PC-3 (cell line): ENCODE results near the gene ITPRID2. TPM values are rescaled to one million over a fixed set of nuclear protein-coding genes. Genes with fewer than 3 reads are reported as not detected.
"Not testable (repeated sequence)": the region's sequence is repeated elsewhere in the genome, so short reads cannot be mapped to it uniquely, and the experiment has no call there.

Source experiments
- ATAC-seq: fragments of 200-7000 bp; cut with Tn5 transposase; 2 replicates; pipeline ENCODE4 v1.9.1; 2020; ENCODE audit warnings: mild to moderate bottlenecking, moderate library complexity
- BruUV-seq: library from RNA; stranded (reverse); fragments of 400-500 nt; replicated peaks from 2 replicates; lab custom pipeline; 2021; lab: Mats Ljungman, UMichigan
- CTCF ChIA-PET: fragments of 300-600 bp; sonication (Branson Sonifier 250); formaldehyde crosslinking; loops from one replicate; lab custom pipeline; 2022; ENCODE audit warnings: antibody characterized with exemption; lab: Charles Lee
- POLR2A ChIA-PET: fragments of 300-600 bp; sonication (Branson Sonifier 250); formaldehyde crosslinking; loops from one replicate; lab custom pipeline; 2022; ENCODE audit warnings: antibody characterized with exemption; ENCODE audit not compliant: unreplicated experiment; lab: Charles Lee
- DNase-seq: peaks from one replicate; pipeline ENCODE4 v3.0.0-alpha.2; 2015
- H2AFZ ChIP-seq: fragments of 300-600 bp; sonication (generic); 2 replicates; pipeline ENCODE4 v1.6.0; 2016; ENCODE audit warnings: antibody characterized with exemption, low read length
- H3F3A ChIP-seq: fragments of 300-600 bp; sonication (generic); one replicate; pipeline ENCODE4 v1.6.0; 2017; ENCODE audit warnings: antibody characterized with exemption, low read length, control low read depth, mild to moderate bottlenecking; ENCODE audit not compliant: unreplicated experiment
- H3K27ac ChIP-seq: fragments of 300-600 bp; sonication (generic); 2 replicates; pipeline ENCODE4 v1.5.1; 2016; ENCODE audit warnings: mild to moderate bottlenecking, low read length
- H3K27me3 ChIP-seq: fragments of 300-600 bp; sonication (generic); 2 replicates; pipeline ENCODE4 v1.6.1; 2016; ENCODE audit warnings: low read length, mixed read lengths
- H3K36me3 ChIP-seq: fragments of 300-600 bp; sonication (generic); 2 replicates; pipeline ENCODE4 v1.6.1; 2016; ENCODE audit warnings: low read depth, mixed run types, low read length, mixed read lengths
- H3K4me1 ChIP-seq: fragments of 300-600 bp; sonication (generic); 2 replicates; pipeline ENCODE4 v1.5.1; 2016; ENCODE audit warnings: low read length; ENCODE audit not compliant: insufficient read depth
- H3K4me2 ChIP-seq: fragments of 300-600 bp; sonication (generic); 2 replicates; pipeline ENCODE4 v1.6.0; 2016; ENCODE audit warnings: low read length
- H3K4me3 ChIP-seq: fragments of 300-600 bp; sonication (generic); 2 replicates; pipeline ENCODE4 v1.5.1; 2016; ENCODE audit warnings: mild to moderate bottlenecking, low read length, mixed read lengths
- H3K79me2 ChIP-seq: fragments of 300-600 bp; sonication (generic); 2 replicates; pipeline ENCODE4 v1.6.1; 2017; ENCODE audit warnings: low read length, mixed read lengths
- H3K9ac ChIP-seq: fragments of 300-600 bp; sonication (generic); 2 replicates; pipeline ENCODE4 v1.6.0; 2016; ENCODE audit warnings: mild to moderate bottlenecking, low read length
- H3K9me2 ChIP-seq: fragments of 300-600 bp; sonication (generic); replicated peaks from 2 replicates; pipeline ENCODE4 v1.6.1; 2016; ENCODE audit warnings: mixed run types, low read length, mixed read lengths
- H3K9me3 ChIP-seq: fragments of 300-600 bp; sonication (generic); 2 replicates; pipeline ENCODE4 v1.6.1; 2016; ENCODE audit warnings: low read length, mixed read lengths
- H4K20me1 ChIP-seq: fragments of 300-600 bp; sonication (generic); 2 replicates; pipeline ENCODE4 v1.6.1; 2016; ENCODE audit warnings: low read length, mixed read lengths
- EZH2 ChIP-seq: fragments of 300-600 bp; sonication (generic); IDR thresholded peaks from one replicate; pipeline ENCODE4 v1.6.1; 2017; ENCODE audit warnings: antibody characterized with exemption, mild to moderate bottlenecking, low read length; ENCODE audit not compliant: unreplicated experiment
- EZH2phosphoT487 ChIP-seq: fragments of 300-600 bp; sonication (generic); IDR thresholded peaks from 2 replicates; pipeline ENCODE4 v1.6.1; 2018; ENCODE audit warnings: mild to moderate bottlenecking, antibody characterized with exemption, low read length, borderline replicate concordance
- intact Hi-C: fragments of 100-400 bp; cut with micrococcal nuclease; formaldehyde crosslinking; loops from 2 replicates; pipeline ENCODE4 v1.9.0; 2023
- total RNA-seq: library from RNA; depleted of rRNA; stranded (reverse); fragments of >200 nt; gene quantifications from 2 replicates; pipeline ENCODE4 v1.2.3, GENCODE V29; 2014
- TF ChIP-seq, protein P1 (sequence below): fragments of 300-600 bp; sonication (generic); conservative IDR thresholded peaks from 2 replicates; pipeline ENCODE4 v1.5.1; 2017; ENCODE audit warnings: antibody characterized with exemption, low read depth, mild to moderate bottlenecking, low read length

The ITPRID2 gene
- total RNA-seq, 1 experiment from 2014 or later = 113 TPM

DNA sequence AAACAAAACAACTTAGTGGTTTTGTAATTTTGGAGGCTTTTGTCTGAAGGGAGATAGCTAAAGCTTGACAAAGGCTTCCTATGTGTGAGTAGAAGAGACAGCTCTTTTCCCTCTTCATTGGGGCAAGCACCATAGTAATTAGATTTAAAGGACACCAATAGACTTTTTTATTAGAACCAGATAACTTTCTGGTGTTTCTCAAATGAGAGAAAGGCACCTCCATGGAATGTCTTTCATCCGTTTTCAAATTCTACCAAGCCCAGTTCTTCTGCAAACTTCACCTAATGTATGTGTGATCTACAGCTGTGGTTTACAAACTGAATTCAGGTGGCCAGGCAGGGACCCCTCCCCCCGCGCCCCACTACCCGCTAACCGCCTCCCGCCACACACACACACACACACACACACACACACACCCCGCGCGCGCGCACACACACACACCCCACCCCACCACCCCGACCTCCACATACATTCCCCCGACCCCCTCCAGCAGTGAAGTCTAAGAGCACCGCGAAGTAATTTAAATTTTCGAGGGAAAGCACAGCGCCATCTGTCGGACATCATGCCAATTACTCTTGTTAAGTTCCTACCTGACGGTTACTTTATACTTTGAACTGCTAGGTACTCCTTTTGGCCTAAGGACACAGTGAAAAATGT, 62.5 kb downstream of the ITPRID2 start:
- TF ChIP-seq, protein P1, sequence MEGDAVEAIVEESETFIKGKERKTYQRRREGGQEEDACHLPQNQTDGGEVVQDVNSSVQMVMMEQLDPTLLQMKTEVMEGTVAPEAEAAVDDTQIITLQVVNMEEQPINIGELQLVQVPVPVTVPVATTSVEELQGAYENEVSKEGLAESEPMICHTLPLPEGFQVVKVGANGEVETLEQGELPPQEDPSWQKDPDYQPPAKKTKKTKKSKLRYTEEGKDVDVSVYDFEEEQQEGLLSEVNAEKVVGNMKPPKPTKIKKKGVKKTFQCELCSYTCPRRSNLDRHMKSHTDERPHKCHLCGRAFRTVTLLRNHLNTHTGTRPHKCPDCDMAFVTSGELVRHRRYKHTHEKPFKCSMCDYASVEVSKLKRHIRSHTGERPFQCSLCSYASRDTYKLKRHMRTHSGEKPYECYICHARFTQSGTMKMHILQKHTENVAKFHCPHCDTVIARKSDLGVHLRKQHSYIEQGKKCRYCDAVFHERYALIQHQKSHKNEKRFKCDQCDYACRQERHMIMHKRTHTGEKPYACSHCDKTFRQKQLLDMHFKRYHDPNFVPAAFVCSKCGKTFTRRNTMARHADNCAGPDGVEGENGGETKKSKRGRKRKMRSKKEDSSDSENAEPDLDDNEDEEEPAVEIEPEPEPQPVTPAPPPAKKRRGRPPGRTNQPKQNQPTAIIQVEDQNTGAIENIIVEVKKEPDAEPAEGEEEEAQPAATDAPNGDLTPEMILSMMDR = peak; percentile 79
- TF ChIP-seq EZH2phosphoT487 = no peak
- ChIA-PET CTCF (interaction anchor here (0.6 to 0.8 kb wide), 4 partner anchors 13 to 75 kb away, joined by 3 to 12 read pairs (median 4); no protein-coding TSS in a partner anchor), POLR2A (no interaction called here)
- ATAC-seq (peak; percentile 42), DNase-seq (peak; percentile 83)
- no peaks in the 10 kb centered on the region for H3K27me3 ChIP-seq
- peak overlapping the region; percentile 57 for H3K4me2 ChIP-seq
- no peaks in the 10 kb centered on the region for H4K20me1 ChIP-seq
- H3K79me2 ChIP-seq = no peaks in the 10 kb centered on the region
- H3K4me1 ChIP-seq = peaks cover 35% of the 10 kb centered on the region
- intact Hi-C loops = loop anchor here (2.0 to 5.0 kb wide), 4 partner anchors 52 to 211 kb away; no protein-coding TSS in a partner anchor
- H3K9ac ChIP-seq = no peak overlapping the region
- BruUV-seq = no TSS peak
- H2AFZ ChIP-seq = peak overlapping the region; percentile 61
- no peaks in the 10 kb centered on the region for H3K9me3 ChIP-seq
- peak overlapping the region; percentile 57 for H3K27ac ChIP-seq
- peaks cover 3% of the 10 kb centered on the region for H3F3A ChIP-seq
- H3K4me3 ChIP-seq = peak overlapping the region; percentile 45
- no peaks in the 10 kb centered on the region for H3K9me2 ChIP-seq
- H3K36me3 ChIP-seq = no peaks in the 10 kb centered on the region

DNA sequence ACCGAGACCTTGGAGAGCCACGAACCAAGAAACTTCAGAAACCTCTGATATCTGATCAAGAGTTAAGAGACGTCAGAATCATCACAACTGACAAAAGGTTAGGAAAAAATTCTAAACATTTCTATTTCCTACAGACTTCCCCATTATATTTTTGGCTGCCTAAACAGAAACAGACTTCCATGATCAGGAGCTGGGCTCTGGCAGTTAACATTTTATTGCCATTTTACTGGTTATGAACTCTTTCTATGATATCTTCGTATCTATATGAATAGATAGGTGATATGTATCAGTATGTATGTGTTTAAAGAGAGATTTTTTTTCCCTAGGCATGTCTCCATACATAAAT, 63.0 kb downstream of the ITPRID2 start:
- Histone ChIP-seq H4K20me1 (no peaks in the 10 kb centered on the region), H3F3A (peaks cover 3% of the 10 kb centered on the region), H3K9ac (no peak overlapping the region; the same call in 1 of the 2 replicates), H3K27ac (peak overlapping the region; percentile 57), H3K9me3 (no peaks in the 10 kb centered on the region), H3K4me1 (peaks cover 35% of the 10 kb centered on the region), H2AFZ (peak overlapping the region; percentile 61), H3K4me3 (peak overlapping the region; percentile 45; the same call in 1 of the 2 replicates), H3K4me2 (peak overlapping the region; percentile 57), H3K27me3 (no peaks in the 10 kb centered on the region), H3K36me3 (no peaks in the 10 kb centered on the region), H3K79me2 (no peaks in the 10 kb centered on the region), H3K9me2 (no peaks in the 10 kb centered on the region)
- ATAC-seq (peak; percentile 6; the same call in 1 of the 2 replicates), DNase-seq (no peak)
- TF ChIP-seq, protein P1 = no peak
- TF ChIP-seq EZH2phosphoT487 = no peak
- intact Hi-C loops = loop anchor here (2.0 to 5.0 kb wide), 4 partner anchors 52 to 212 kb away; no protein-coding TSS in a partner anchor
- ChIA-PET CTCF (interaction anchor here (0.6 kb wide), 1 partner anchor 105 kb away, joined by 3 read pairs; no protein-coding TSS in a partner anchor), POLR2A (no interaction called here)
- BruUV-seq = TSS peak; percentile 76

DNA sequence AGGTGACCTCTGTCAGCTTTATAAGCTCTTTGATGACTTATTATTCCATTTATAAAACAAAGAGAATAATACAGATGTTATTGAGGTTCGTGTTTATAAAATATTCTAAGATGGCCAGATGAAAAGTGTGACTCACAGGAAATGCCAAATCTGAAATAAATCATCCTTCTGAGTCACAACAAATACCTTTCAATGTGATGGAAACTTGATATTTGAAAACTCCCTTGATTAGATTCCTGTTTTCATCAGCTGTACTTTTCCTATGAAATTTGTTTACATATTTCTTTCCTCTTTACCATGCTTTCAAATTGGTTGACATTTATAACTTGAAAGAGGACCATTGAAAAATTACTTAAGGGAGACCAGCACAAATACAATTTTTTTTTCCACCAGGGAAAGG, 63.5 kb downstream of the ITPRID2 start:
- ATAC-seq (peak; percentile 14), DNase-seq (peak; percentile 82)
- Histone ChIP-seq H2AFZ (no peak overlapping the region; the same call in 1 of the 2 replicates), H3K36me3 (no peaks in the 10 kb centered on the region), H4K20me1 (no peaks in the 10 kb centered on the region), H3K9ac (no peak overlapping the region), H3K9me3 (no peaks in the 10 kb centered on the region), H3K79me2 (no peaks in the 10 kb centered on the region), H3K9me2 (no peaks in the 10 kb centered on the region), H3F3A (peaks cover 3% of the 10 kb centered on the region), H3K4me1 (peaks cover 39% of the 10 kb centered on the region), H3K27ac (peak overlapping the region; percentile 57), H3K4me3 (0 out of 2 replicates have a peak overlapping the region, but pooled peaks have one; percentile 7), H3K4me2 (peak overlapping the region; percentile 57), H3K27me3 (no peaks in the 10 kb centered on the region)
- TF ChIP-seq EZH2 = no peak
- no peak for TF ChIP-seq EZH2phosphoT487
- TF ChIP-seq, protein P1 = no peak
- intact Hi-C loops = loop anchor here (2.0 kb wide), 2 partner anchors 122 to 212 kb away; no protein-coding TSS in a partner anchor
- CTCF ChIA-PET = interaction anchor here (0.6 kb wide), 1 partner anchor 105 kb away, joined by 3 read pairs; no protein-coding TSS in a partner anchor
- POLR2A ChIA-PET = interaction anchor here (0.6 kb wide), 1 partner anchor 210 kb away, joined by 3 read pairs; no protein-coding TSS in a partner anchor
- no TSS peak for BruUV-seq

DNA sequence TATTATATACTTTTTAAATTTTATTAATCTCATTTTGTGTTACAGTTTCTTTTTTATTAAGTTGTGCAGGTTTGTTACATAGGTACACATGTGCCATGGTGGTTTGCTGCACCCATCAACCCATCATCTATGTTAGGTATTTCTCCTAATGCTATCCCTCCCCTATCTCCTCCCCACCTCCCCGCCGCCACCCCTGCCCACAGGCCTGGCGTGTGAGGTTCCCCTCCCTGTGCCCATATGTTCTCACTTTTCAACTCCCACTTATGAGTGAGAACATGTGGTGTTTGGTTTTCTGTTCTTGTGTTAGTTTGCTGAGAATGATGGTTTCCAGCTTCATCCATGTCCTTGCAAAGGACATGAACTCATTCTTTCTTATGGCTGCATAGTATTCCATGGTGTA, 64.3 kb downstream of the ITPRID2 start:
- CTCF ChIA-PET, H3K27me3 ChIP-seq, BruUV-seq, H4K20me1 ChIP-seq, H3K27ac ChIP-seq, H3K36me3 ChIP-seq, H2AFZ ChIP-seq, ATAC-seq, H3F3A ChIP-seq, DNase-seq, H3K9ac ChIP-seq, H3K4me2 ChIP-seq, H3K4me3 ChIP-seq, H3K79me2 ChIP-seq, POLR2A ChIA-PET, H3K9me3 ChIP-seq, H3K9me2 ChIP-seq: not testable (repeated sequence)
- intact Hi-C loops = loop anchor here (2.0 kb wide), 2 partner anchors 121 to 213 kb away; no protein-coding TSS in a partner anchor
- H3K4me1 ChIP-seq = peaks cover 43% of the 10 kb centered on the region
